ENCODE measurements around the gene CLDN5. TPM values are rescaled to one million over a fixed set of nuclear protein-coding genes. Genes with fewer than 3 reads are reported as not detected.
A peak's percentile ranks its signal among the peaks of the same experiment; 100 is the strongest.

CLDN5 gene, protein sequence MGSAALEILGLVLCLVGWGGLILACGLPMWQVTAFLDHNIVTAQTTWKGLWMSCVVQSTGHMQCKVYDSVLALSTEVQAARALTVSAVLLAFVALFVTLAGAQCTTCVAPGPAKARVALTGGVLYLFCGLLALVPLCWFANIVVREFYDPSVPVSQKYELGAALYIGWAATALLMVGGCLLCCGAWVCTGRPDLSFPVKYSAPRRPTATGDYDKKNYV
- total RNA-seq (not detected in 2 replicates), polyA plus RNA-seq (0.12 TPM in 1 of 2 replicates, not detected in the other), polyA minus RNA-seq (0.43 and 2.4 TPM in 2 replicates)
- total RNA-seq (2013) = 3.0 TPM

DNA sequence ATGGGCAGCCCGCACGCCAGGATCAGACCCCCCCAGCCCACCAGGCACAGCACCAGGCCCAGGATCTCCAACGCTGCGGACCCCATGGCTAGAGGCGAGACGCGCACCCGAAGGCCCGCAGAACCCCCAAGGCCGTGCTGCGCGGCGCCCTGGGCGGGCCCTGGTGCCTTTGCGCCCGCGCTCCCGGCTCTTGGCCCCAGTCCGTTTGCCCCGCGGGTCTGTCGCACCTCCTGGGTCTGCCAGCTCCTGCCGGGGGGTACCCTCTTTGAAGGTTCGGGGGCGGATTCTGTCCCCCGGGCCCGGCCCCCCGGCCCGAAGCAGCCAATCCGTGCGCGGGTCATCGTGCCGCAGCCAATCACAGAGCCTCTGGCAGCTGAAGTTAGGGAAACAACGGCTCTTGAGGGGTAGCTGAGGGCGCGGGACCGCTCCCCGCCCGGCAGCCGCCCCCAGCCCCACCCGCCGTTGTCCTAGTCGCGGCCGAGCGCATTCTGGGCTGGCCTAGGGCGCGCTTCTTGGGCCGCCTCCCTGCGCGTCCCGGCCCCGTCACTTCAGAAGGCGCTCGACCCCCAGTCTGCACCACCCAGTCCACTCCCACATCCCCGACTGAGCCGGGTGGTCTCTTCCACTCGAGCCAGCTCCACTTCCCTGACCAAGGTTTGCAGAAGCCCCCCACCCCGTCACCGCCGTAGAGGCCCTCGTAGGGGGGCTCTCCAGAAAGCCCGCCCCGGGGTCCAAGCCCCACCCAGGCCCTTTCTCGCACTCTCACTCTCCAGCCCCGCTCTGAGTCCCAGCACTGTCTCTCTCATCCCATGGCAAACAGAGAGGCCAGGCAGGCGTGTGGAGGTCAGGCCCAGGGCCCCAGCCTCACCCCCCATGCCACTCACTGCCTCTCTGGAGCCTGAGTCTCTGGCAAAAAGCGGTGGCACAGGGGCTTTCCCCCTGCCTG is at the start of gene CLDN5:
TSS of gene CLDN5 (minus strand) at position 241 of the 946 bp plus-strand sequence. CDS start at position 86, 155 bp downstream.
- Histone ChIP-seq H3K4me1 (ENCODE audit: control insufficient read depth in 2 of 2, insufficient read depth in 2 of 2, low read length in 2 of 2) (peaks cover 8 to 22% of the 10 kb centered on the region in 2 donors), H3K9me3 (ENCODE audit: control extremely low read depth in 1 of 3, control insufficient read depth in 2 of 3, insufficient read depth in 1 of 3, low read length in 2 of 3) (peaks cover 0 to 2% (median 0%) of the 10 kb centered on the region in 3 donors), H4K20me1 (ENCODE audit: control insufficient read depth, insufficient read depth, low read length, poor library complexity, severe bottlenecking) (no peaks in the 10 kb centered on the region), H3K27ac (ENCODE audit: low read length in 2 of 2) (no peak within 1 kb of the TSS), H3K36me3 (replicated peaks in 1 of 2; ENCODE audit: control extremely low read depth in 1 of 2, control insufficient read depth in 1 of 2, extremely low read depth in 1 of 2, insufficient read depth in 2 of 2, low read length in 1 of 2) (no peaks in the 10 kb centered on the region), H3K4me3 (ENCODE audit: control extremely low read depth in 1 of 5, extremely low read depth in 1 of 5, insufficient read depth in 1 of 5, low read depth in 2 of 5, low read length in 4 of 5) (peak within 1 kb of the TSS in 1 of 5 experiments; percentile 5), H3K79me2 (ENCODE audit: control insufficient read depth, insufficient read depth, low read length) (no peaks in the 10 kb centered on the region), H3K27me3 (replicated peaks in 1 of 4; ENCODE audit: control extremely low read depth in 1 of 4, control insufficient read depth in 3 of 4, insufficient read depth in 4 of 4, low read length in 3 of 4) (peaks cover 0 to 37% (median 5%) of the 10 kb centered on the region in 4 experiments), H2AFZ (ENCODE audit: insufficient read depth, low read depth, low read length, poor library complexity, severe bottlenecking) (no peak within 1 kb of the TSS), H3K9ac (ENCODE audit: low read length) (peak within 1 kb of the TSS; percentile 7), H3K4me2 (replicated peaks; ENCODE audit: low read depth, low read length, poor library complexity, severe bottlenecking) (peak within 1 kb of the TSS; percentile 54)
- intact Hi-C loops (cut with micrococcal nuclease) = no loop called here
- peaks cover 12% of the 10 kb centered on the region for H3K4me1 Mint-ChIP-seq
- CTCF ChIA-PET = no interaction called here
- no peak for DNase-seq
- 9% methylated on average over 69 of the region's 69 CpGs for WGBS (ENCODE audit: insufficient coverage)
- H3K4me3 Mint-ChIP-seq = peak within 1 kb of the TSS; percentile 64
- H3K27ac Mint-ChIP-seq = no peak within 1 kb of the TSS
- H3K9me3 Mint-ChIP-seq (ENCODE audit: insufficient read depth) = no peaks in the 10 kb centered on the region
- POLR2A ChIA-PET = no interaction called here
- no peak for ATAC-seq (ENCODE audit: low read depth)
- no peak for TF ChIP-seq EZH2 (IDR thresholded peaks at IDR 0.05; ENCODE audit: borderline replicate concordance, insufficient read depth, low read depth, low read length, poor library complexity, severe bottlenecking)
- TF ChIP-seq, protein P1, sequence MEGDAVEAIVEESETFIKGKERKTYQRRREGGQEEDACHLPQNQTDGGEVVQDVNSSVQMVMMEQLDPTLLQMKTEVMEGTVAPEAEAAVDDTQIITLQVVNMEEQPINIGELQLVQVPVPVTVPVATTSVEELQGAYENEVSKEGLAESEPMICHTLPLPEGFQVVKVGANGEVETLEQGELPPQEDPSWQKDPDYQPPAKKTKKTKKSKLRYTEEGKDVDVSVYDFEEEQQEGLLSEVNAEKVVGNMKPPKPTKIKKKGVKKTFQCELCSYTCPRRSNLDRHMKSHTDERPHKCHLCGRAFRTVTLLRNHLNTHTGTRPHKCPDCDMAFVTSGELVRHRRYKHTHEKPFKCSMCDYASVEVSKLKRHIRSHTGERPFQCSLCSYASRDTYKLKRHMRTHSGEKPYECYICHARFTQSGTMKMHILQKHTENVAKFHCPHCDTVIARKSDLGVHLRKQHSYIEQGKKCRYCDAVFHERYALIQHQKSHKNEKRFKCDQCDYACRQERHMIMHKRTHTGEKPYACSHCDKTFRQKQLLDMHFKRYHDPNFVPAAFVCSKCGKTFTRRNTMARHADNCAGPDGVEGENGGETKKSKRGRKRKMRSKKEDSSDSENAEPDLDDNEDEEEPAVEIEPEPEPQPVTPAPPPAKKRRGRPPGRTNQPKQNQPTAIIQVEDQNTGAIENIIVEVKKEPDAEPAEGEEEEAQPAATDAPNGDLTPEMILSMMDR (IDR thresholded peaks at IDR 0.05) = no peak
- peaks cover 26% of the 10 kb centered on the region for H3K27me3 Mint-ChIP-seq
